AG09319 (cell line): ENCODE measurements around the gene SGF29.
A peak's percentile ranks its signal among the peaks of the same experiment; 100 is the strongest.
"Not testable (repeated sequence)": the region's sequence is repeated elsewhere in the genome, so short reads cannot be mapped to it uniquely, and the experiment has no call there.

ENCODE experiments used
- DNase-seq: peaks from one replicate; pipeline ENCODE4 v3.0.0-alpha.2; 2010; ENCODE audit warnings: low read depth; ENCODE audit errors: extremely low read depth
- TF ChIP-seq, protein P1 (sequence below): IDR thresholded peaks from 2 replicates; pipeline ENCODE4 v1.5.1; 2011; ENCODE audit warnings: low read depth, mild to moderate bottlenecking, inconsistent platforms, low read length, moderate library complexity

The SGF29 gene

DNA sequence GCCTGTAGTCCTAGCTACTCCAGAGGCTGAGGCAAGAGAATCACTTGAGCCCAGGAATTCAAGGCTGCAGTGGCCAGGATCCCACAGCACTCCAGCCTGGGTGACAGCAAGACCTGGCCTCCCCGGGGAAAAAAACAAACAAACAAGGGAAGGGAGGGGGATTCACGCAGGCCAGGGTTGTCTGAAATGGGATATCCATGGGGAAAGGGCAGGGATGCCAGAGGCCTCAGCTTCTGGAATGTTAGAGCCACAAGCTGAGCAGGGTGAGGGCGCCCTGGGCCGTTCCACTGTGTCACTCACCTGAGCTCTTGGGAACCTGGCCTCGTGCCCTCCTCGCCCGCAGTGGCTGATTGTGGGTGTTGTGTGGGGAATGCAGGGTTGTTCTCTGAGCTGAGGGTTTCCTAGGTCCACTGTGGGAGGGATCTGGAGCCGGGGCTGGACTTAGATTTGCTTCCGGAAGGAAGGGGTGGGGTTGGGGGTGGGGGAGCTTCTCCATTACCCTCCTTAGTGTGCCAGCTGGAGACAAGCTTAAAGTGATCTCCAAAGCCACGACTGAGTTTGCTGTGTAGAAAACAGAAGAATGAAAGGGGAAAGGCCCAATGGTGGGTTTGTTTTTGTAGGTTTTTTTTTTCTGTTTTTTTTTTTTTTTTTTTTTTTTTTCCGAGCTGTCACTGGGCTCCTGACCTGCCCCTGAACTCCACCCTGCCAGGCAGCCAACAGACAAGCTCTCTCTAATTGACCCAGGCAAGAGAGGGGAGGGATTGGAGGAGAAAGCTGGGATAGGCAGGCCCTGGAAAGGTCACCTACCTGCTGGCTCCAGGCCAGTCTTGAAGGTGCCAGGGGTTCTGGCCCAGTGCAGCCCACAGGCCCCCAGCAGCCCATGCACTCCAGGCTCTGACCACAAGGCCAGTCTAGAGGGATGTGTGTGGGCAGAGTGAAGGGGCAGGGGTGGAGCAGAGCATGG is 56.2 kb downstream of the SGF29 start, which contains the start of gene SULT1A1:
Gene SULT1A1, minus strand, starts transcription at position 414 of the 964 bp plus-strand sequence. CDS start 1,189 bp downstream, outside the sequence.
- no peak for DNase-seq
- TF ChIP-seq, protein P1, sequence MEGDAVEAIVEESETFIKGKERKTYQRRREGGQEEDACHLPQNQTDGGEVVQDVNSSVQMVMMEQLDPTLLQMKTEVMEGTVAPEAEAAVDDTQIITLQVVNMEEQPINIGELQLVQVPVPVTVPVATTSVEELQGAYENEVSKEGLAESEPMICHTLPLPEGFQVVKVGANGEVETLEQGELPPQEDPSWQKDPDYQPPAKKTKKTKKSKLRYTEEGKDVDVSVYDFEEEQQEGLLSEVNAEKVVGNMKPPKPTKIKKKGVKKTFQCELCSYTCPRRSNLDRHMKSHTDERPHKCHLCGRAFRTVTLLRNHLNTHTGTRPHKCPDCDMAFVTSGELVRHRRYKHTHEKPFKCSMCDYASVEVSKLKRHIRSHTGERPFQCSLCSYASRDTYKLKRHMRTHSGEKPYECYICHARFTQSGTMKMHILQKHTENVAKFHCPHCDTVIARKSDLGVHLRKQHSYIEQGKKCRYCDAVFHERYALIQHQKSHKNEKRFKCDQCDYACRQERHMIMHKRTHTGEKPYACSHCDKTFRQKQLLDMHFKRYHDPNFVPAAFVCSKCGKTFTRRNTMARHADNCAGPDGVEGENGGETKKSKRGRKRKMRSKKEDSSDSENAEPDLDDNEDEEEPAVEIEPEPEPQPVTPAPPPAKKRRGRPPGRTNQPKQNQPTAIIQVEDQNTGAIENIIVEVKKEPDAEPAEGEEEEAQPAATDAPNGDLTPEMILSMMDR, result no peak

DNA sequence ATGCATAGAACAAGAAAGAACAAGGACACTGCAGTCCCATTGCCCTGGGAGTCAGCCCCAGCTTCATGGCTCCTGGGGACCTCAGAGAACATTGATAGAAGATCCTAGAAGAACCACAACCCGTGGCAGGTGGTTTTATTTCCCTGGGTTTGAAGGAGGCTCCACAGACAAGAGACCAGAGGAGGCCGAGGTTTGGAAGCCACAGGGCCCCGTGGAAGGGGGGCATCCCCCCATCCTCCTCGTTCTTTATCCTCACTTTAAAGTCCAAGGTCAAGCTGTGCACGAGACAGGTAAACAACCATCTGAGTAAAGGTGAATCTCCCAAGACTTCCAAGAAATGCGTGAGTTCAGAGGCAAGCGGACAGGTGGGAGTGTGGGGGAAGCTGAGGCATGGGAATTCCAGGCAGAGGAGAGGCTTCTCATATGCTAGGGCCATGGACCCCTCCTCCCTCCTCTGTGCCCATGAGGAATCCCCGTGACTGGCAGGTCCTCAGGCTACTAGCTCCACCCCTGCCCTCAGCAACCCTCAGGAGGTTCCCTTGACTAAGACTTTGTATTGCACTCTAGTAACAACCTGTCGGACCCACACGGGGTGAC is 57.0 kb downstream of the SGF29 start:
- TF ChIP-seq, protein P1, result no peak
- no peak for DNase-seq

DNA sequence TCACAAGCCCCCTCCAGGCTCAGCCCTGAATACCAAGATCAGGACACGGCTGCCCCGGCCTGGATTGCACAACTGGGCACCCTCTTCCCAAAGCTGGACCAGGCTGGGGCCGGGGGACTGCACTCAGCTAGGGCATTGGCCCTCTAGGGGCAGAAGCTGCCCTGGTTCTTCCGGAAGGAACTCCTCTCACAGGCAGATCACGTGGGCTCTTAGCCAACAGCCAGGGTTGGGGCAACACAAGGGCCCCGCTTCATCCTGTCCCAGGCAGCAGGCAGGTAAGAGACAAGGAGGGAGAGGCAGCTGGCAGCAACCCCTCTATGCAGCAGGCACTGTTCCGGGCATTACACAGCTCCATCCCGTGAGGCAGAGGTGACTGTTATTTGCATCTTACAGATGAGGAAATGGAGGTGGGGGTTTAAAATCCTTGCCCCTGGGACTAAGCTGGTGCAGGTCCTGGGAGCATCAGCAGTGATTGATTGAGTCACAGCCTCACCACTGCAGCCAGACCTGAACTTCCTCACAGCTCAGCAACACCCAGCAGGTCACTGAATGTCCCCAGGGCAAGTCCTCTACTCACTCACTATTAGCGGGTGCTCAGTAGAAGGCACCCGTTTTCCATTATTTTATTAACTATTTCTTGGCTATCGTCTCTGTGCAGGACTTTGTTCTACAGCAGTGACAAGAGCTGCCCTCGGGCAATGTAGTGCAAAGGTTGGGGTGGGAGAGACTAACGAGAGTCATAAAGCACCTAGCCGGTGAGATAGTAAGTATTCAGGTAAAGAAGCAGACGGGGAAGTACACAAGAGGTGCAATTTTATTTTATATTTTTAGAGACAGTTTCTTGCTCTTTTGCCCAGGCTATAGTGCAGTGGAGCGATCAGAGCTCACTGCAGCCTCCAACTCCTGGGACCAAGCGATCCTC is 58.9 kb downstream of the SGF29 start:
- not testable (repeated sequence) for DNase-seq

DNA sequence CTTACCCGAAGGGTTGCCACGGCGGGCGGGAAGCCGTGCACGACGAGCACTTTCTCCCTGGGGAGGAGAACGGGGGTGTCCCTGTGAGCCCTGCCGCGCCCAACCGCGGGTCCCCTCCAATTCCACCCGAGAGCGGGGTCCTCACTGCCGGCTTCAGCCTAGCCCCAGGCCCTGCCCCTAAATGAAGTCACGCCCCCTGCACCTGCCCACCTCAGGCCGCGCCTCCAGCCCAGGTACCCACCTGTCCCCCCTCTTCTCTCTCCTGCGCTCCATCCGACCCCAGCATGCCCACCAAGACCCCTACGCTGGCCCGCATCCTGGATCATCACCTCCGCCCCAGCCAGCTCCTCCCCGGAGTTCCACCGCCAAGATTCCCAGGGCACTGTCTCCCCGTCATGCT is 60.2 kb downstream of the SGF29 start:
- not testable (repeated sequence) for DNase-seq

DNA sequence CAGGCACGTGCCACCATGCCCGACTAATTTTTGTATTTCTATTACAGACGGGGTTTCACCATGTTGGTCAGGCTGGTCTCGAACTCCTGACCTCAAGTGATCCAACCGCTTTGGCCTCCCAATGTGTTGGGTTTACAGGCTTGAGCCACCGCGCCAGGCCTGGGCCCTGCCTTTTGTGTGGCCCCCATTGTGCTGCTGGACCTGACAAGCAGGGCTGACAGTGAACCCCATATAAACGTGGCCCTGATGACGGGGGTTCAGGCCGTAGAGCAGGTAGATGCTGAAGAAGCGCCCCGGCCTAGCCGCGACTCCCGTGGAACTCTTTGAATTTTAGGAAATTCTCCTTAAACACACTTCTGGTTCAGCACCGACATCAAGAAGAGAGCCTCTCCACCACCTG is 60.8 kb downstream of the SGF29 start:
- not testable (repeated sequence) for DNase-seq

DNA sequence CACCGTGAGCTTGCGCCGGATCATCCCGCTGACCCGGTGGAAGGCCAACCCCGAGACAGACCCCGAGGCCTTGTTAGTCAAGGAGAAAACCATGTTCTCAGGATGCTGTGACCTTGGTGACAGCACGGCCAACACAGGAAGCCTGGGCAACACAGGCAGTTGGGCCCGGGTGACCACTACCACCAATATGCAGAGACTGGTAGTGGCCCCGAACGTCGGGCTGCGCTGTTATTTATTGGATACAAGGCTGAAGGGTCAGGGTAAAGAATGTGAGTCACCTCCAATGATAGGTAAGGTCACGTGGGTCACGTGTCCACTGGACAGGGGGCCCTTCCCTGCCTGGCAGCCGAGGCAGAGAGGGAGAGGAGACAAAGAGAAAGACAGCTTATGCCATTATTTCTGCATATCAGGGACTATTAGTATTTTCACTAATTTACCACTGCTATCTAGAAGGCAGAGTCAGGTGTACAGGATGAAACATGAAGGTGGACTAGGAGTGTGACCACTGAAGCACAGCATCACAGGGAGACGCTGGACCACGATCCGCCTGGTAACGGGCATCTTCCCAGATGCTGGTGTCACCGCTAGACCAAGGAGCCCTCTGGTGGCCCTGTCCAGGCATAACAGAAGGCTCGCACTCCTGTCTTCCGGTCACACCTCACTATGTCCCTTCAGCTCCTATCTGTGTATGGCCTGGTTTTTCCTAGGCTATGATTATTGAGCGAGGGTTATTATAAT is 61.9 kb downstream of the SGF29 start:
- TF ChIP-seq, protein P1, result peak; percentile 55
- DNase-seq, result not testable (repeated sequence)

DNA sequence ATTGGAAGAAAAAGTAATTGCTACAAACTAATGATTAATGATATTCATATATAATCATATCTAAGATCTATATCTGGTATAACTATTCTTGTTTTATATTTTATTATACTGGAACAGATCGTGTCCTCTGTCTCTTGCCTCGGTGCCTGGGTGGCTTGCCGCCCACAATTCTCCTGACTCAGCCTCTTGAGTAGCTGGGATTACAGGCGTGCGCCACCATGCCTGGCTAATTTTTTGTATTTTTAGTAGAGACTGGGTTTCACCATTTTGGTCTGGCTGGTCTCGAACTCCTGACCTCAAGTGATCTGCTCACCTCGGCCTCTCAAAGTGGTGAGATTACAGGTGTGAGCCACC is 62.5 kb downstream of the SGF29 start:
- not testable (repeated sequence) for DNase-seq

DNA sequence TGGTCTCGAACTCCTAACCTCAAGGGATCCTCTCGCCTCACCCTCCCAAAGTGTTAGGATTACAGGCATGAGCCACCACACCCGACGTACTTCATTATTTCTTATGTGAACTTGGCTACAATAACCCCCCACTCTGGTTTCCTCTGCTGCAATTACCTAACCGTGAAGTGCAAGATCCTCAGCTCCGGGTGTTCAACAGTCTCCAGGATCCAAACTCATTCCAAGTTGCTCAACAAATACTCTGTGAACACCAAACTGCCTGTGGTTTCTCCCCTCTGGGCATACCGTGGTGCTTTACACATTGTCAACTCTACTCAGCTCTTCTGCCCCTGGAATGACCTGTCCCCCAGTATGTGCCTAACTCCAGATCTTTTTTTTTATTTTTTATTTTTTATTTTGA is 62.9 kb downstream of the SGF29 start:
- TF ChIP-seq, protein P1, result no peak
- DNase-seq, result no peak
